Nephron (organoid): ENCODE data around the gene RFX2.
"Not testable (repeated sequence)": the region's sequence is repeated elsewhere in the genome, so short reads cannot be mapped to it uniquely, and the experiment has no call there.

ENCODE experiments used
- H3K27ac Mint-ChIP-seq, 3 experiments: 2 replicates each; pipeline ENCODE4 v1.8.0; 2020; ENCODE audit warnings: mixed read lengths in 3 of 3, mild to moderate bottlenecking in 2 of 3, moderate library complexity in 1 of 3
- H3K27me3 Mint-ChIP-seq: 2 replicates; pipeline ENCODE4 v1.8.0; 2021; ENCODE audit warnings: low read depth, mild to moderate bottlenecking, moderate library complexity, mixed read lengths
- H3K36me3 Mint-ChIP-seq: 2 replicates; pipeline ENCODE4 v1.8.0; 2020; ENCODE audit warnings: low read depth, mixed read lengths
- H3K4me1 Mint-ChIP-seq: 2 replicates; pipeline ENCODE4 v1.8.0; 2020; ENCODE audit warnings: mixed read lengths
- H3K4me3 Mint-ChIP-seq, 3 experiments: 2 replicates each; pipeline ENCODE4 v1.8.0; 2020; ENCODE audit warnings: mild to moderate bottlenecking in 3 of 3, mixed read lengths in 3 of 3, moderate library complexity in 2 of 3
- H3K9me3 Mint-ChIP-seq: 2 replicates; pipeline ENCODE4 v1.8.0; 2020; ENCODE audit warnings: mixed read lengths
- TF ChIP-seq, protein P1 (sequence below), 3 experiments: fragments of 200-600 bp; sonication (generic); IDR thresholded peaks; one replicate each; pipeline ENCODE4 v1.5.0; 2021; ENCODE audit warnings: antibody characterized with exemption in 3 of 3; ENCODE audit not compliant: unreplicated experiment in 3 of 3

RFX2 gene

DNA sequence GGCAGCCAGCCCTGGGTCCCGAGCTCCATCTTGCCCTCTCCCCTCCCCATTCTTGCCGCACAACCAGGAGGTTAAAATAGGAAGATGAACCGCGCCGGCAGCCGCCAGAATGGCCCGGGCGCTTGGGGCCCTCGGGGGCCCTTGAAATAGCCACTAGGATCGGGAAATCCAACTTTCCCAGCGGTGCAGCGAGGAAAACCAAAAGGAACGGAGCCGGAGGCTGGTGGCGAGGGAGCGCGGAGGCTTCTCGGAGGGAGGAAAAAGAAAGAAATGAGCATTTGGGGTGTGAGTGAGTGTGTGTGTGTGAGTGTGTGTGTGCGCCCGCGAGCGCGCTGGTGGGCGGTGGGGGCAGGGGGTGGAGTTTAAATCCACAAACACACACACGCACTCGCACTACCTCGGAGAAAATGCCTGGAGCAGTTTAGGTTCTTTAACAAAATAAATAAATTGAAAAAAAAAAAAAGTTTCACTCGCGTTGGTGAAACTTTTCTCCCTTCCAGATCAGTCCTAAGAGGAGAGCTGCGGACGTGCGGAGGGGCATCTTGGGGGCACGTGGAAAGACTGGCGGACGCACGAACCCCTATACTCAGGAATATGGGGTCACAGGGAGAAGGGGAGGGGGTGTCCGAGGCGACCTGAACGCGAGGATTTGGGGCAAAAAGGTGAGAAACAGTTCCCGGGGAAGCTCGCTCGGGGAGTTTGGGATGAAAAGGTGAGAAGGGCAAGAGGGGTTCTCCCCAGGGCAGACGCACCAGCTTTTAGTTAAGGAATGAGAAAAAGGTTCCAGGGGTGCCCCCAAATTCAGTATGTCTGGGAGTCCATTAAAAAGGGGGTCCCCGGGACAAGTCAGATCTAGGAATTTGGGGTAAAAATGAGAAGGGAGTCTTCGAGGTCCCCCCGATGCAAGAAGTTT lies 1.3 kb downstream of the RFX2 start:
- Mint-ChIP-seq H3K4me3 (peak overlapping the region; percentile 87 to 91 (median 91)), H3K27ac (peak overlapping the region; percentile 1 to 72 (median 66)), H3K36me3 (no peaks in the 10 kb centered on the region)

DNA sequence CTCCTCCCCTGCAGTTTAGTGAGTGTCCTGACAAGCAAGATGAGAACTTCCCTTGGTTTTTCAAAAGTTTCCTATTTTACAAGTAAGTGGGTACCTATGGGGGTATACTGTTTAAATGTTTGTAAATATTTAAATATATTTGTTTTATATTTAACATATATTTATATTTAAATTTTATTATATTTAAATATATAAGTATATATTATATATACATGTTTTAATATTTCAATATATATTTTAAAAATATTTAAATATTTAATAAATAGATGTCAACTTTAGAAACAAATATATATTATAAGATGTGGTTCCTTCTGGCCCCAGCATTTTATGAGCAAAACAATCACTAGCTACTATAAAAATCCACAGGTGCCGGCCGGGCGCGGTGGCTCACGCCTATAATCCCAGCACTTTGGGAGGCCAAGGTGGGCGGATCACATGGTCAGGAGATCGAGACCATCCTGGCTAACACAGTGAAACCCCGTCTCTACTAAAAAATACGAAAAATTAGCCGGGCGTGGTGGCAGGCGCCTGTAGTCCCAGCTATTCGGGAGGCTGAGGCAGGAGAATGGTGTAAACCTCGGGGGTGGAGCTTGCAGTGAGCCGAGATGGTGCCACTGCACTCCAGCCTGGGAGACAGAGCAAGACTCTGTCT lies 3.5 kb downstream of the RFX2 start:
- Mint-ChIP-seq H3K27me3 (peaks cover 12% of the 10 kb centered on the region), H3K4me1 (peaks cover 24% of the 10 kb centered on the region)
- not testable (repeated sequence) for H3K4me3 Mint-ChIP-seq, H3K36me3 Mint-ChIP-seq, H3K27ac Mint-ChIP-seq, H3K9me3 Mint-ChIP-seq

More for the DNA sequence above, 1.3 kb downstream of the RFX2 start:
- peaks cover 12% of the 10 kb centered on the region for H3K27me3 Mint-ChIP-seq
- TF ChIP-seq, protein P1, sequence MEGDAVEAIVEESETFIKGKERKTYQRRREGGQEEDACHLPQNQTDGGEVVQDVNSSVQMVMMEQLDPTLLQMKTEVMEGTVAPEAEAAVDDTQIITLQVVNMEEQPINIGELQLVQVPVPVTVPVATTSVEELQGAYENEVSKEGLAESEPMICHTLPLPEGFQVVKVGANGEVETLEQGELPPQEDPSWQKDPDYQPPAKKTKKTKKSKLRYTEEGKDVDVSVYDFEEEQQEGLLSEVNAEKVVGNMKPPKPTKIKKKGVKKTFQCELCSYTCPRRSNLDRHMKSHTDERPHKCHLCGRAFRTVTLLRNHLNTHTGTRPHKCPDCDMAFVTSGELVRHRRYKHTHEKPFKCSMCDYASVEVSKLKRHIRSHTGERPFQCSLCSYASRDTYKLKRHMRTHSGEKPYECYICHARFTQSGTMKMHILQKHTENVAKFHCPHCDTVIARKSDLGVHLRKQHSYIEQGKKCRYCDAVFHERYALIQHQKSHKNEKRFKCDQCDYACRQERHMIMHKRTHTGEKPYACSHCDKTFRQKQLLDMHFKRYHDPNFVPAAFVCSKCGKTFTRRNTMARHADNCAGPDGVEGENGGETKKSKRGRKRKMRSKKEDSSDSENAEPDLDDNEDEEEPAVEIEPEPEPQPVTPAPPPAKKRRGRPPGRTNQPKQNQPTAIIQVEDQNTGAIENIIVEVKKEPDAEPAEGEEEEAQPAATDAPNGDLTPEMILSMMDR (IDR thresholded peaks at IDR 0.05; ENCODE audit: unreplicated experiment in 3 of 3) = no peak
- H3K9me3 Mint-ChIP-seq = no peaks in the 10 kb centered on the region
- peaks cover 19% of the 10 kb centered on the region for H3K4me1 Mint-ChIP-seq

DNA sequence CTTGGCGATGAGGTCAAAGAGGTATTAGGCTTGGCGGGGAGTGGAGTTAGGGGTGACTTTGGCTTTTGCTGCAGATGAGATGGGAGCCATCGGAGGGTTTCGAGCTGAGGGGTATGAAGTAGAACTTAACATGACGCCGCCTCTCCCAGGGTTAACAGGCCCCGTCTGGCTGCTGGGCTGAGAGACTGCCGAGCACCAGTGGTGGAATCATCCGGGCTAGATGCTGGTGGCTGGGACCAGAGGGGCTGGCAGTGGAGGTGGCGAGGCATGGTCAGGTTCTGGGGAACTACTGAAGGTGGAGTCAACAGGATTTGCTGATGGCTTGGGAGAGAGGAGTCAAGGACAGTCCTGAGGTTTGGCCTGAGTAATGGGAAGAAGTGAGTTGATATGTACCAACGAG lies 4.9 kb downstream of the RFX2 start:
- Mint-ChIP-seq H3K36me3 (no peaks in the 10 kb centered on the region), H3K4me1 (peaks cover 28% of the 10 kb centered on the region), H3K27ac (no peak overlapping the region), H3K27me3 (peaks cover 12% of the 10 kb centered on the region), H3K9me3 (no peaks in the 10 kb centered on the region), H3K4me3 (peak overlapping the region in 1 of 3 experiments; percentile 1)
- TF ChIP-seq, protein P1 (IDR thresholded peaks at IDR 0.05; ENCODE audit: unreplicated experiment in 3 of 3) = no peak

DNA sequence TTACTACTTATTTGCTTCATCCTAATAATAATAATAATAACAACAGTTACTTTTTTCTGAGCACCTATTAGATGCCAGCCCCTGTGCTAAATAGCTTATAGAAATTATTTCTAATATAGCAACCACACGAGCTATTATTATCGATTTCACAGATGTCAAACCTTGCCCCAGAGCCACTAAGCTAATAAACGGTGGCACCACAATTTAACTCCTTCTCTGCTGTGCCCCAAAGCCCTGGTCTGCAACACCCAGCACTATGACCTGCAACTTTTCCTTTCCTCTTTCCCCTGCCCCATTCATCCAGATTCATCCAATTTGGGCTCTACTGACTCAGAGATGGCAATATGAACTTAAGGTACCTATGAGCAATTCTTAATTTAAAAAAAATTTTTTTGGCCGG lies 6.4 kb downstream of the RFX2 start:
- H3K27me3 Mint-ChIP-seq = peaks cover 5% of the 10 kb centered on the region
- TF ChIP-seq, protein P1 (IDR thresholded peaks at IDR 0.05; ENCODE audit: unreplicated experiment in 3 of 3) = no peak
- H3K27ac Mint-ChIP-seq = no peak overlapping the region
- peaks cover 28% of the 10 kb centered on the region for H3K4me1 Mint-ChIP-seq
- H3K36me3 Mint-ChIP-seq = no peaks in the 10 kb centered on the region
- no peaks in the 10 kb centered on the region for H3K9me3 Mint-ChIP-seq
- no peak overlapping the region for H3K4me3 Mint-ChIP-seq

DNA sequence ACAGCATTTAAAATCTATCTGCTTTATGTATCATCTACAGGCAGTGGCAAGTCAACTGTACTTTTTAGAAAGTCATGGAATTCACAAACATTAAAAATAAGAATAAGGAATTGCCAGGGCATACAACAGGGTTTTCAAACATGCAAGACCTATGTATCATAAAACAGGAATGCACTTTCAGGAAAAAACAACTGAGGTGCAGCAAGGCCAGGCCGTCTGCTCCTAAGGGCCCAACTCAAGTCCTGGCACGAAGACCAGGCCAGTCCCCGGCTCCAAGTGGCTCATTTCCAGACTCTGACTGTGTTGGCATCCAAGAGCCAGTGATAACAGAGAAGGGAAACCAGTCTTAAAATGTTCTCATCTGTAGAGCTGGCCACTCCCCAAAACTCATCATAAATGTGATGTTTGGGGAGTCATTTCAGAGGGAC lies 7.1 kb downstream of the RFX2 start:
- TF ChIP-seq, protein P1 (IDR thresholded peaks at IDR 0.05; ENCODE audit: unreplicated experiment in 3 of 3) = no peak
- Mint-ChIP-seq H3K9me3 (no peaks in the 10 kb centered on the region), H3K4me1 (peaks cover 24% of the 10 kb centered on the region), H3K27ac (peak overlapping the region in 1 of 3 experiments; percentile 38), H3K4me3 (no peak overlapping the region), H3K36me3 (no peaks in the 10 kb centered on the region), H3K27me3 (no peaks in the 10 kb centered on the region)

DNA sequence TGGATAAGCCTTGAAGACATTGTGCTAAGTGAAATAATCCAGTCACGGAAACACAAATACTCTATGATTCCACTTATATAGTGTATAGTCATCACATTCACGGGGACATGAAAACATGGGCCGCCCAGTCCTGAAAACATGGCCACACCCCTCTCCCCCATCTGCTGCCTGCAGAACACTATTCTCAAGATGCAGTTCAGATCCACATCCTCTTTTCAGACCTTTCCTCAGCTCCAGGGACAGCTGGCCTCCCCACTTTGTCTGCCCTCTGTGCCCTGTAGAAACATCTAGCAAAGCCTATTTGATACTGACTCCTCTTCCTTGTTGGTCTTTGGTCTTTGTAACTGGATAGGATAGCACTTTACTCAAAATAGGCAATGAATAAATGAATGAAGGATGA lies 8.3 kb downstream of the RFX2 start:
- TF ChIP-seq, protein P1 (IDR thresholded peaks at IDR 0.05; ENCODE audit: unreplicated experiment in 3 of 3) = no peak
- Mint-ChIP-seq H3K9me3 (no peaks in the 10 kb centered on the region), H3K27ac (no peak overlapping the region), H3K27me3 (no peaks in the 10 kb centered on the region), H3K4me1 (peaks cover 23% of the 10 kb centered on the region), H3K36me3 (no peaks in the 10 kb centered on the region), H3K4me3 (no peak overlapping the region)
